Measurements from ENCODE around the gene SRP54.

DNA sequence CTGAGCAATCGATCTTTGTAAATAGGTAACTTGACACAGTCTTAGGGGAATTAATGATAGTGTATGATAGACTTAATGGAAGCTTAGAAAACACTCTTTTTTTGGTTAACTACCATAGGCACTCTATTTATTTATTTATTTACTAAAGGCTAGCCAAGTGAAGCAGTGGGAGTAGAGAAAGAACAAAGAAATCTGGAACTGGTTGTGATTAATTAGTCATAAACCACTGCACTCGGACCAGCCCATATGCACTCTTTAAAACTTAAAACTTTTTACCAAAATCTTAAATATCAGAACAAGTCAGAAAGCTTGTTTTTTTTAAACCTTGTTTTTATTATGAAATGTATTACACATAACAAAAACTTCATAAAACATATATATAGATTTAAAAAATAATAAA is 49.5 kb upstream of the SRP54 start:
- TF ChIP-seq EZH2 (IDR thresholded peaks at IDR 0.05) = no peak
- TF ChIP-seq EZH2phosphoT487 (IDR thresholded peaks at IDR 0.05) = no peak

All from neural progenitor cell (in vitro differentiated cells).